Measurements from ENCODE around the gene THAP5.

DNA sequence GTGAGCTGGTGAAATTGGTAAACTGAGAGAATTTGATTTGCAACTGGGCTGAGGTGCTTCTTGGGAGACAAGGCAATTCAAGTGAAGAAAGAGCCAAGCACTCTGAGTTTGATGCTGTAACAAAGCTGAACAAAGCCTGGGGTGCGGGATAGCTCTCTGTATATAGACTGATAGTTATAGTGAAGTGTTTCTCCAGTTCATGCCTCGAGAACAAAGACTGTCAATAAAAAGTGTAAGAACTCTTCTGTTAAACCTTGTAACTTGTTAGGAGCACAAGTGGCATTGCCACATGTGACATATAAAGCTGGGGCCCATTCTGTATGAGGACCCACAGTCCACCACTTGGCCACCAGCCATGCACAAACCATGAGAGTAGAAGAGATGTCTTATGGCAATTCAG is 32.3 kb downstream of the THAP5 start:
- TF ChIP-seq, protein P1, sequence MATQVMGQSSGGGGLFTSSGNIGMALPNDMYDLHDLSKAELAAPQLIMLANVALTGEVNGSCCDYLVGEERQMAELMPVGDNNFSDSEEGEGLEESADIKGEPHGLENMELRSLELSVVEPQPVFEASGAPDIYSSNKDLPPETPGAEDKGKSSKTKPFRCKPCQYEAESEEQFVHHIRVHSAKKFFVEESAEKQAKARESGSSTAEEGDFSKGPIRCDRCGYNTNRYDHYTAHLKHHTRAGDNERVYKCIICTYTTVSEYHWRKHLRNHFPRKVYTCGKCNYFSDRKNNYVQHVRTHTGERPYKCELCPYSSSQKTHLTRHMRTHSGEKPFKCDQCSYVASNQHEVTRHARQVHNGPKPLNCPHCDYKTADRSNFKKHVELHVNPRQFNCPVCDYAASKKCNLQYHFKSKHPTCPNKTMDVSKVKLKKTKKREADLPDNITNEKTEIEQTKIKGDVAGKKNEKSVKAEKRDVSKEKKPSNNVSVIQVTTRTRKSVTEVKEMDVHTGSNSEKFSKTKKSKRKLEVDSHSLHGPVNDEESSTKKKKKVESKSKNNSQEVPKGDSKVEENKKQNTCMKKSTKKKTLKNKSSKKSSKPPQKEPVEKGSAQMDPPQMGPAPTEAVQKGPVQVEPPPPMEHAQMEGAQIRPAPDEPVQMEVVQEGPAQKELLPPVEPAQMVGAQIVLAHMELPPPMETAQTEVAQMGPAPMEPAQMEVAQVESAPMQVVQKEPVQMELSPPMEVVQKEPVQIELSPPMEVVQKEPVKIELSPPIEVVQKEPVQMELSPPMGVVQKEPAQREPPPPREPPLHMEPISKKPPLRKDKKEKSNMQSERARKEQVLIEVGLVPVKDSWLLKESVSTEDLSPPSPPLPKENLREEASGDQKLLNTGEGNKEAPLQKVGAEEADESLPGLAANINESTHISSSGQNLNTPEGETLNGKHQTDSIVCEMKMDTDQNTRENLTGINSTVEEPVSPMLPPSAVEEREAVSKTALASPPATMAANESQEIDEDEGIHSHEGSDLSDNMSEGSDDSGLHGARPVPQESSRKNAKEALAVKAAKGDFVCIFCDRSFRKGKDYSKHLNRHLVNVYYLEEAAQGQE (IDR thresholded peaks at IDR 0.05; ENCODE audit: insufficient read depth in 1 of 2, low read depth in 2 of 2, low read length in 1 of 2): no peak
- TF ChIP-seq, protein P2, sequence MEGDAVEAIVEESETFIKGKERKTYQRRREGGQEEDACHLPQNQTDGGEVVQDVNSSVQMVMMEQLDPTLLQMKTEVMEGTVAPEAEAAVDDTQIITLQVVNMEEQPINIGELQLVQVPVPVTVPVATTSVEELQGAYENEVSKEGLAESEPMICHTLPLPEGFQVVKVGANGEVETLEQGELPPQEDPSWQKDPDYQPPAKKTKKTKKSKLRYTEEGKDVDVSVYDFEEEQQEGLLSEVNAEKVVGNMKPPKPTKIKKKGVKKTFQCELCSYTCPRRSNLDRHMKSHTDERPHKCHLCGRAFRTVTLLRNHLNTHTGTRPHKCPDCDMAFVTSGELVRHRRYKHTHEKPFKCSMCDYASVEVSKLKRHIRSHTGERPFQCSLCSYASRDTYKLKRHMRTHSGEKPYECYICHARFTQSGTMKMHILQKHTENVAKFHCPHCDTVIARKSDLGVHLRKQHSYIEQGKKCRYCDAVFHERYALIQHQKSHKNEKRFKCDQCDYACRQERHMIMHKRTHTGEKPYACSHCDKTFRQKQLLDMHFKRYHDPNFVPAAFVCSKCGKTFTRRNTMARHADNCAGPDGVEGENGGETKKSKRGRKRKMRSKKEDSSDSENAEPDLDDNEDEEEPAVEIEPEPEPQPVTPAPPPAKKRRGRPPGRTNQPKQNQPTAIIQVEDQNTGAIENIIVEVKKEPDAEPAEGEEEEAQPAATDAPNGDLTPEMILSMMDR (IDR thresholded peaks at IDR 0.05): no peak
- TF ChIP-seq SIN3A (IDR thresholded peaks at IDR 0.05; ENCODE audit: borderline replicate concordance, insufficient read depth, low read depth, low read length): no peak
- no peak for TF ChIP-seq POLR2AphosphoS5 (IDR thresholded peaks at IDR 0.05; ENCODE audit: low read depth, low read length)
- TF ChIP-seq TCF7L2 (IDR thresholded peaks at IDR 0.05; ENCODE audit: low read depth, low read length): no peak

Data from Panc1 (cell line).